Activated naive CD8-positive, alpha-beta T cell treated with anti-CD3 and anti-CD28 coated beads, Interleukin-2, amount 10 ng/mL, durations not matched to agents 7 days and 5 days (primary cell): ENCODE measurements around the gene POLR2M. TPM values are rescaled to one million over a fixed set of nuclear protein-coding genes. Genes with fewer than 3 reads are reported as not detected.

Experiments
- ATAC-seq: fragments of 150-1000 bp; cut with Tn5 transposase; one replicate; pipeline ENCODE4 v1.10.0; 2021; ENCODE audit warnings: low read depth, moderate library complexity
- POLR2A ChIA-PET: fragments of 350-600 bp; sonication (Branson Sonifier 250); formaldehyde crosslinking; loops from one replicate; lab custom pipeline; 2021; ENCODE audit warnings: antibody characterized with exemption; lab: Charles Lee
- DNase-seq: peaks from one replicate; pipeline ENCODE4 v3.0.0; 2021
- H3K27ac Mint-ChIP-seq: one replicate; pipeline ENCODE4 v1.8.0; 2022; ENCODE audit warnings: mild to moderate bottlenecking, mixed read lengths
- H3K27me3 Mint-ChIP-seq: one replicate; pipeline ENCODE4 v1.8.0; 2022; ENCODE audit warnings: mild to moderate bottlenecking, moderate library complexity, mixed read lengths
- H3K36me3 Mint-ChIP-seq: one replicate; pipeline ENCODE4 v1.8.0; 2021; ENCODE audit warnings: mild to moderate bottlenecking, mixed read lengths
- H3K4me1 Mint-ChIP-seq: one replicate; pipeline ENCODE4 v1.8.0; 2021; ENCODE audit warnings: mixed read lengths
- H3K4me3 Mint-ChIP-seq: one replicate; pipeline ENCODE4 v1.8.0; 2022; ENCODE audit warnings: mild to moderate bottlenecking, moderate library complexity, mixed read lengths
- H3K9me3 Mint-ChIP-seq: one replicate; pipeline ENCODE4 v1.8.0; 2021; ENCODE audit warnings: mixed read lengths
- total RNA-seq, 2 experiments: library from RNA; stranded (reverse); gene quantifications; one replicate each; pipeline ENCODE4 v1.2.3, GENCODE V29; 2021

Gene POLR2M
- total RNA-seq, 2 experiments from 2014 or later: 94.2 to 98.3 TPM

GRCh38 chr15:57758560-57758959, 52.0 kb downstream of the POLR2M start:
- no peaks in the 10 kb centered on the region for H3K36me3 Mint-ChIP-seq
- no peak overlapping the region for H3K4me3 Mint-ChIP-seq
- H3K27ac Mint-ChIP-seq: no peak overlapping the region
- H3K9me3 Mint-ChIP-seq: no peaks in the 10 kb centered on the region
- H3K4me1 Mint-ChIP-seq: no peaks in the 10 kb centered on the region
- POLR2A ChIA-PET: no interaction called here
- peaks cover 2% of the 10 kb centered on the region for H3K27me3 Mint-ChIP-seq
- ATAC-seq: no peak
- DNase-seq: no peak

- DNase-seq (no peak), ATAC-seq (no peak)
- H3K4me1 Mint-ChIP-seq: no peaks in the 10 kb centered on the region
- H3K27ac Mint-ChIP-seq: no peak overlapping the region
- no peak overlapping the region for H3K4me3 Mint-ChIP-seq
- POLR2A ChIA-PET: no interaction called here
- peaks cover 8% of the 10 kb centered on the region for H3K27me3 Mint-ChIP-seq
- H3K9me3 Mint-ChIP-seq: peaks cover 1% of the 10 kb centered on the region
- no peaks in the 10 kb centered on the region for H3K36me3 Mint-ChIP-seq
Measured at GRCh38 chr15:57761562-57761961, 55.0 kb downstream of the POLR2M start.

DNA sequence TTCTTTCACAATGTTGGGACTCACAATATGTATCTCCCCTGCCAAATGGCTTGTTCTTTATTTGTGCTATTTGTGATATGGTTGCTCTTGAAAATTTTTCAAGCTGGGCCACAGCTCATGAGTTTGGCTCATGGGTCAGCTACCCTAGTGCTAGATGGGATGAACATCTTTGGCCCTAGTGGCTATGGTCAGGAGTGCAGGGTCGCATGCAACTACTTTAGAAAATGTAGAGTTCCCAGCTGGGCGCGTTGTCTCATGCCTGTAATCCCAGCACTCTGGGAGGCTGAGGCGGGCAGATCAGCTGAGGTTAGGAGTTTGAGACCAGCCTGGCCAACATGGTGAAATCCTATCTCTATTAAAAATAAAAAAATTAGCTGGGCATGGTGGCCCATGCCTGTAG, 55.8 kb downstream of the POLR2M start:
- peaks cover 8% of the 10 kb centered on the region for H3K27me3 Mint-ChIP-seq
- peaks cover 2% of the 10 kb centered on the region for H3K4me1 Mint-ChIP-seq
- DNase-seq: no peak
- H3K9me3 Mint-ChIP-seq: peaks cover 1% of the 10 kb centered on the region
- no peak overlapping the region for H3K27ac Mint-ChIP-seq
- POLR2A ChIA-PET: no interaction called here
- H3K4me3 Mint-ChIP-seq: no peak overlapping the region
- no peaks in the 10 kb centered on the region for H3K36me3 Mint-ChIP-seq
- no peak for ATAC-seq

DNA sequence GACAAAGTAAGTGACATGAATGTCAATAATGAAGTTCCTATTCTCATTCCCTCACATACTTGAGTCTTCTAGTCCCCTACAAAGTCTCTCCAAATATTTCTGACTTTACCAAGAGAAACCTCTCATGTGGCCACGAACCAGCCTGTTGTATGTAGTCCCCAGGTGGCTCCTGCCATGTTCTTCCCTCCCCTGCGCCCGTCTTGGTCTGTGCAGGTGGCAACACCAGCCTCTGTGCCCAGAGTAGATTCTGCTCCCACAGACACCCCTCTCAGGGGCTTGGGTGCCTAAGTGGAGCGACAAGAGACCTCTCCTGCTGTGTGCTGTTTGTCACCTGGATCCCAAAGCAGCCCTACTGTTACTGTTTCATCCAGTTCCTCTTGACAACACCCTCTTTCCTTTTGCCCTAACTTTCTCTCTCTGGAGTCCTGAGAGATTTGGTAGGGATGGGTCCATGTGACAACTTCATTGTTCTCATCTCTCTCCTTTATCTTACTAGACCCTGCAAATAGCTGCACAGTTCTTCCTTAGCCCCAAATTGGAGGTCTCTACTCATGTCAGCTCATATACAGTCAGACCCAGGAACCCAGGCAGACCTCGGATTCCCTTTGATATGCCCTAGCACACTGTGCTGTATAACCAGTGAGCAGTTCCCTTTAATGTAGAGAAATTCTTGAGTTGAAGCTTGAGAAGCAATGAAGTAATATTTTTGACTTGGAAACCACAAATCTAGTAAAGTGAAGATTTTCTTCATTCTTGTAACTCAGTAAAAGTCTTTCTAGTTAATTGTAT, 56.9 kb downstream of the POLR2M start:
- POLR2A ChIA-PET: no interaction called here
- H3K36me3 Mint-ChIP-seq: no peaks in the 10 kb centered on the region
- H3K9me3 Mint-ChIP-seq: peaks cover 1% of the 10 kb centered on the region
- H3K27me3 Mint-ChIP-seq: peaks cover 8% of the 10 kb centered on the region
- ATAC-seq (no peak), DNase-seq (no peak)
- H3K4me3 Mint-ChIP-seq: no peak overlapping the region
- H3K4me1 Mint-ChIP-seq: peaks cover 10% of the 10 kb centered on the region
- no peak overlapping the region for H3K27ac Mint-ChIP-seq

Other genes with a start within 250 kb of the POLR2M start
- gene MYZAP, start 114.8 kb upstream of the POLR2M start, total RNA-seq: not detected